Activated naive CD8-positive, alpha-beta T cell treated with anti-CD3 and anti-CD28 coated beads, Interleukin-2, amount 50 U/mL, for 24 hours (primary cell): ENCODE data around the gene SFMBT1.
A peak's percentile ranks its signal among the peaks of the same experiment; 100 is the strongest.

Experiments used
- ATAC-seq: fragments of 150-1000 bp; cut with Tn5 transposase; one replicate; pipeline ENCODE4 v1.10.0; 2021
- DNase-seq: peaks from one replicate; pipeline ENCODE4 v3.0.0; 2021
- H3K27ac Mint-ChIP-seq: one replicate; pipeline ENCODE4 v1.8.0; 2021; ENCODE audit warnings: mild to moderate bottlenecking, mixed read lengths
- H3K27me3 Mint-ChIP-seq: one replicate; pipeline ENCODE4 v1.8.0; 2021; ENCODE audit warnings: mixed read lengths
- H3K36me3 Mint-ChIP-seq: one replicate; pipeline ENCODE4 v1.8.0; 2021; ENCODE audit warnings: low read depth, mixed read lengths
- H3K4me1 Mint-ChIP-seq: one replicate; pipeline ENCODE4 v1.8.0; 2021; ENCODE audit warnings: mixed read lengths
- H3K4me3 Mint-ChIP-seq: one replicate; pipeline ENCODE4 v1.8.0; 2021; ENCODE audit warnings: mild to moderate bottlenecking, moderate library complexity, mixed read lengths
- H3K9me3 Mint-ChIP-seq: one replicate; pipeline ENCODE4 v1.8.0; 2021; ENCODE audit warnings: mixed read lengths

SFMBT1 gene

GRCh38 chr3:52873433-52874159 lies 172.3 kb downstream of the SFMBT1 start:
- Mint-ChIP-seq H3K27me3 (no peaks in the 10 kb centered on the region), H3K4me1 (peaks cover 27% of the 10 kb centered on the region), H3K36me3 (peaks cover 2% of the 10 kb centered on the region), H3K27ac (no peak overlapping the region), H3K4me3 (no peak overlapping the region), H3K9me3 (no peaks in the 10 kb centered on the region)
- no peak for DNase-seq
- peak; percentile 58 for ATAC-seq

- H3K4me1 Mint-ChIP-seq = peaks cover 27% of the 10 kb centered on the region
- H3K27ac Mint-ChIP-seq = no peak overlapping the region
- ATAC-seq = no peak
- no peaks in the 10 kb centered on the region for H3K27me3 Mint-ChIP-seq
- H3K4me3 Mint-ChIP-seq = no peak overlapping the region
- no peaks in the 10 kb centered on the region for H3K9me3 Mint-ChIP-seq
- DNase-seq = no peak
- peaks cover 2% of the 10 kb centered on the region for H3K36me3 Mint-ChIP-seq
Measured at GRCh38 chr3:52872245-52872644, 173.6 kb downstream of the SFMBT1 start.

GRCh38 chr3:52871761-52872160 lies 174.1 kb downstream of the SFMBT1 start:
- ATAC-seq = no peak
- DNase-seq = no peak
- Mint-ChIP-seq H3K27ac (no peak overlapping the region), H3K9me3 (no peaks in the 10 kb centered on the region), H3K4me1 (peaks cover 27% of the 10 kb centered on the region), H3K27me3 (no peaks in the 10 kb centered on the region), H3K4me3 (no peak overlapping the region), H3K36me3 (peaks cover 2% of the 10 kb centered on the region)

GRCh38 chr3:52870471-52870870 lies 175.4 kb downstream of the SFMBT1 start:
- ATAC-seq (no peak), DNase-seq (no peak)
- no peak overlapping the region for H3K27ac Mint-ChIP-seq
- no peaks in the 10 kb centered on the region for H3K27me3 Mint-ChIP-seq
- H3K4me3 Mint-ChIP-seq = no peak overlapping the region
- H3K36me3 Mint-ChIP-seq = peaks cover 12% of the 10 kb centered on the region
- H3K4me1 Mint-ChIP-seq = peaks cover 23% of the 10 kb centered on the region
- H3K9me3 Mint-ChIP-seq = peaks cover 5% of the 10 kb centered on the region

- DNase-seq (no peak), ATAC-seq (no peak)
- H3K4me1 Mint-ChIP-seq = peaks cover 4% of the 10 kb centered on the region
- peaks cover 27% of the 10 kb centered on the region for H3K36me3 Mint-ChIP-seq
- H3K27ac Mint-ChIP-seq = no peak overlapping the region
- H3K4me3 Mint-ChIP-seq = no peak overlapping the region
- H3K9me3 Mint-ChIP-seq = peaks cover 9% of the 10 kb centered on the region
- H3K27me3 Mint-ChIP-seq = no peaks in the 10 kb centered on the region
Measured at GRCh38 chr3:52866427-52866826, 179.4 kb downstream of the SFMBT1 start.

GRCh38 chr3:52865994-52866393 lies 179.9 kb downstream of the SFMBT1 start:
- Mint-ChIP-seq H3K4me3 (no peak overlapping the region), H3K4me1 (peaks cover 3% of the 10 kb centered on the region), H3K27ac (no peak overlapping the region), H3K36me3 (peaks cover 27% of the 10 kb centered on the region), H3K9me3 (peaks cover 9% of the 10 kb centered on the region), H3K27me3 (no peaks in the 10 kb centered on the region)
- ATAC-seq = no peak
- DNase-seq = no peak

- no peak for ATAC-seq
- no peak for DNase-seq
- Mint-ChIP-seq H3K4me3 (no peak overlapping the region), H3K27ac (no peak overlapping the region), H3K9me3 (peaks cover 4% of the 10 kb centered on the region), H3K36me3 (peaks cover 14% of the 10 kb centered on the region), H3K4me1 (no peaks in the 10 kb centered on the region), H3K27me3 (no peaks in the 10 kb centered on the region)
Measured at GRCh38 chr3:52860424-52860768, 185.5 kb downstream of the SFMBT1 start.

- ATAC-seq (no peak), DNase-seq (no peak)
- H3K4me3 Mint-ChIP-seq = no peak overlapping the region
- H3K9me3 Mint-ChIP-seq = no peaks in the 10 kb centered on the region
- H3K27me3 Mint-ChIP-seq = no peaks in the 10 kb centered on the region
- H3K27ac Mint-ChIP-seq = no peak overlapping the region
- H3K36me3 Mint-ChIP-seq = peaks cover 11% of the 10 kb centered on the region
- no peaks in the 10 kb centered on the region for H3K4me1 Mint-ChIP-seq
Measured at GRCh38 chr3:52859686-52860423, 186.0 kb downstream of the SFMBT1 start.

- Mint-ChIP-seq H3K27me3 (no peaks in the 10 kb centered on the region), H3K9me3 (no peaks in the 10 kb centered on the region), H3K27ac (no peak overlapping the region), H3K4me1 (no peaks in the 10 kb centered on the region), H3K4me3 (no peak overlapping the region), H3K36me3 (peaks cover 2% of the 10 kb centered on the region)
- no peak for ATAC-seq
- DNase-seq = no peak
Measured at GRCh38 chr3:52857864-52858263, 188.0 kb downstream of the SFMBT1 start.

- DNase-seq (no peak), ATAC-seq (no peak)
- no peaks in the 10 kb centered on the region for H3K27me3 Mint-ChIP-seq
- no peak overlapping the region for H3K27ac Mint-ChIP-seq
- H3K4me3 Mint-ChIP-seq = no peak overlapping the region
- no peaks in the 10 kb centered on the region for H3K9me3 Mint-ChIP-seq
- H3K36me3 Mint-ChIP-seq = no peaks in the 10 kb centered on the region
- H3K4me1 Mint-ChIP-seq = no peaks in the 10 kb centered on the region
Measured at GRCh38 chr3:52857133-52857532, 188.7 kb downstream of the SFMBT1 start.

- Mint-ChIP-seq H3K27ac (no peak overlapping the region), H3K27me3 (no peaks in the 10 kb centered on the region), H3K4me1 (no peaks in the 10 kb centered on the region), H3K4me3 (no peak overlapping the region), H3K9me3 (no peaks in the 10 kb centered on the region), H3K36me3 (no peaks in the 10 kb centered on the region)
- no peak for ATAC-seq
- DNase-seq = no peak
Measured at GRCh38 chr3:52856666-52857065, 189.2 kb downstream of the SFMBT1 start.

GRCh38 chr3:52854013-52854412 lies 191.9 kb downstream of the SFMBT1 start:
- DNase-seq (no peak), ATAC-seq (no peak)
- Mint-ChIP-seq H3K9me3 (no peaks in the 10 kb centered on the region), H3K27ac (no peak overlapping the region), H3K4me3 (no peak overlapping the region), H3K36me3 (no peaks in the 10 kb centered on the region), H3K27me3 (no peaks in the 10 kb centered on the region), H3K4me1 (no peaks in the 10 kb centered on the region)
